Activated CD4-positive, CD25-positive, alpha-beta regulatory T cell treated with anti-CD3 and anti-CD28 coated beads, Interleukin-2, amount 50 U/mL, for 16 hours (primary cell): ENCODE data around the gene NID2.

Experiments
- DNase-seq: peaks from one replicate; pipeline ENCODE4 v3.0.0-alpha.2; 2020; ENCODE audit warnings: low read depth, low spot score

The NID2 gene

GRCh38 chr14:51960866-51961265, 108.0 kb downstream of the NID2 start:
- no peak for DNase-seq

- DNase-seq, result no peak
Measured at GRCh38 chr14:51959928-51960327, 108.9 kb downstream of the NID2 start.

- DNase-seq, result no peak
Measured at GRCh38 chr14:51957950-51958349, 110.9 kb downstream of the NID2 start.
